Effector CD8-positive, alpha-beta T cell (primary cell): ENCODE data around the gene C11orf54.
"Not testable (repeated sequence)": the region's sequence is repeated elsewhere in the genome, so short reads cannot be mapped to it uniquely, and the experiment has no call there.

Experiments used
- DNase-seq: peaks from one replicate; lab custom pipeline; 2025; lab: John Stamatoyannopoulos, UW

Gene C11orf54

DNA sequence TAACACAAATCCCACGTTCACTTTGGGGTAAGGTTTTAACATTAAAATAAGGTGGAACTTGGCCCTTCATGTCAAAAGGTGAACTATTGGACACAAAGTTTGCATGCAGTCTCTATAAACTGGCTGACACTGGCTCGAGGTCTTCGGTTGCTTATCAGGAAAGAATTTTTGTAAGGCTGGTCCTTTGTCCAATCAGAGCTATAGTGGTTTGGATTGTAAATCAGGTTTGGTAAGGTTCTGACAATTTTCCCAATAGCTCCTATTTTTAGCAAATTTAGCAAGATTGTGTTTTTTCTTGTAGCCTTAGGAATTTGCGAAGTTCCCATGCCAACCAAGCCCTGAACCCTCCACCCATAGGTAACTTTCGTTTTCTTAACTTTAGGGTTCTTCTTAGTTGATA, 25.0 kb downstream of the C11orf54 start:
- no peak for DNase-seq

GRCh38 chr11:93767018-93767417, 25.5 kb downstream of the C11orf54 start:
- DNase-seq = no peak

- DNase-seq = no peak
Observed at GRCh38 chr11:93770160-93770559, 28.7 kb downstream of the C11orf54 start.

- DNase-seq = no peak
Observed at GRCh38 chr11:93772123-93772522, 30.7 kb downstream of the C11orf54 start.

DNA sequence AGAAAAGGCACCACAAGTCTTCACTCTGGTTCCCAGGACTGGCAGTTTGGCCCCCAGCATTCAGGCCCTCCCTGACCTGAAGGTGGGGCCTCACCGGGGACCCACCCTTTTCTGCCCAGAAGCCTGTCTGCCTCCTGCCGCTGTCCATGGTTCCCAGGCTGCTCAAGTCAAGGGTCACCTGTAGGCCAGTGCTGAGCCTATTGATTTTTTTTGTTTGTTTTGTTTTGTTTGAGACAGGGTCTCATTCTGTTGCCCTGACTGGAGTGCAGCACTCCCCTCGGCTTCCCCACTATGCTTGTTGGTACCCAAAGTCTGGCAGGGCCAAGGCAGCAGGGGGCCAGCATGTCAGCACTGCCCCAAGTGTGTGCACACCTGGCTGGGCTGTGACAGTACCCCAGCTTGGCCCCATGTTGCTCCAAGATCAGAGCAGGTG, 31.6 kb downstream of the C11orf54 start:
- no peak for DNase-seq

DNA sequence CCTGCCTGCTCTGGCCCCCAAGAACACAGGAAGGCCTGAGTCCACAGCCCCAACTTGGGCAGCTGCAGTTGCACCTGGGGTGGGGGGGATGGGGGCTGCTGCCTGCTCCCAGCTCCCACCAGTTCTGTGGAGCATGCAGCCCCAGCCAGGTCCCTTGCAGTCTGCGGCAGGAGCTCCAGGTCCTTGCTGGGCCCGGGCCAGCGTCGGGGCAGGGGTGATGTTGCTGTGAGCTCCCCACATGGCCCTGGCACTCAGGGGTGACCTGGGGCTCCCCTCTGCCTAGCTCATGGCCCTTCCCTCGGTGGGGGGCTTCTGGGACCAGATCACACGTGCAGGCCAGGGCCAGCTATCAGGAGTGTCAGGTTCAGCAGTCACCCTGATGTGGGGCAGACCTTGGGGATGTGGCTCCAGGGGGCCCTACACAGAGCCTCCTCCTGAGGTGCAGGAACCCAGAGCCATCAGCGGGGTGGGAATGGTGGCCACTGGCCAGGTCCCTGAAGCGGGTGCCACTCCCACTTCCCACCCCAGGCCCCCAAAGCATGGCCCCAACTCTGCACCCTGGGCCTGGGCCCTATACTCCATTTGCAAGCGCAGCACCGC, 32.2 kb downstream of the C11orf54 start:
- DNase-seq = no peak

- not testable (repeated sequence) for DNase-seq
Observed at GRCh38 chr11:93774560-93774959, 33.1 kb downstream of the C11orf54 start.

- no peak for DNase-seq
Observed at GRCh38 chr11:93775289-93775688, 33.8 kb downstream of the C11orf54 start.

DNA sequence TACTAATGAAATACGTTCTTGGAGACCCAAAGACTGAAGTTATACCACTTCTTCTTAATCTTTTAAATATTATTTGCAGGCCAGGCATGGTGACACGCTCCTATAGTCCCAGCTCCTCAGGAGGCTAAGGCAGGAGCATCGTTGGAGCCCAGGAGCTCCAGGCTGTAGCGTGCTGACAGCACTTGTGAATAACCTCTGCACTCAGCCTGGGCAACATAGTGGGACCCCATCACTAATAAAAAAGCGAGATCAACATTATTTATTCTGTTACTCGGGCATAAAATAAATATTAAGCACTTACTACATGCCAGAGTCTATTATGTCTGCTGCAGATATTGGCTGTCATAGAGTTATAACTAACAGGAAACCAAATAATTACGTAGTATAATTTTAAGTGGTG, 41.9 kb downstream of the C11orf54 start:
- DNase-seq = no peak

DNA sequence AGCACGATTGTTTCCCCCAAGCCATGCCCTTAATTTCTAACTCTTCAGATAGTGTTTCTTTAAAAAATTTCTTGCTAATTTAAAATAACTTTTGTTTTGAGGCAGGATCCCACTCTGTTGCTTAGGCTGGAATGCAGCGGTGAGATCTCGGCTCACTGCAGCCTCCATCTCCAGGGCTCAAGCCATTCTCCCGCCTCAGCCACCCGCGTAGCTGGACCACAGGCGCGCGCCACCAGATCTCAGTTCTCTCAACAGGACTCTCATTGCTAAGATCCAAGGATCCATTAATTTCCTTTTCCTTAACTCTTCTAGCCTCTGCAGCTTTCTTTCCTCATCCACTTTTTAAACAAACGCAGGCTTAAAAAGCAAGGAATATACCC, 42.3 kb downstream of the C11orf54 start:
- no peak for DNase-seq

- peak; percentile 78 for DNase-seq
Observed at GRCh38 chr11:93784145-93784934, 42.9 kb downstream of the C11orf54 start, which contains the start of gene MED17. Gene MED17 (plus strand): TSS chr11:93784282. CDS start chr11:93784514, 232 bp downstream.

GRCh38 chr11:93784935-93785360, 43.5 kb downstream of the C11orf54 start:
- no peak for DNase-seq

- no peak for DNase-seq
Observed at GRCh38 chr11:93791493-93791892, 50.0 kb downstream of the C11orf54 start.

DNA sequence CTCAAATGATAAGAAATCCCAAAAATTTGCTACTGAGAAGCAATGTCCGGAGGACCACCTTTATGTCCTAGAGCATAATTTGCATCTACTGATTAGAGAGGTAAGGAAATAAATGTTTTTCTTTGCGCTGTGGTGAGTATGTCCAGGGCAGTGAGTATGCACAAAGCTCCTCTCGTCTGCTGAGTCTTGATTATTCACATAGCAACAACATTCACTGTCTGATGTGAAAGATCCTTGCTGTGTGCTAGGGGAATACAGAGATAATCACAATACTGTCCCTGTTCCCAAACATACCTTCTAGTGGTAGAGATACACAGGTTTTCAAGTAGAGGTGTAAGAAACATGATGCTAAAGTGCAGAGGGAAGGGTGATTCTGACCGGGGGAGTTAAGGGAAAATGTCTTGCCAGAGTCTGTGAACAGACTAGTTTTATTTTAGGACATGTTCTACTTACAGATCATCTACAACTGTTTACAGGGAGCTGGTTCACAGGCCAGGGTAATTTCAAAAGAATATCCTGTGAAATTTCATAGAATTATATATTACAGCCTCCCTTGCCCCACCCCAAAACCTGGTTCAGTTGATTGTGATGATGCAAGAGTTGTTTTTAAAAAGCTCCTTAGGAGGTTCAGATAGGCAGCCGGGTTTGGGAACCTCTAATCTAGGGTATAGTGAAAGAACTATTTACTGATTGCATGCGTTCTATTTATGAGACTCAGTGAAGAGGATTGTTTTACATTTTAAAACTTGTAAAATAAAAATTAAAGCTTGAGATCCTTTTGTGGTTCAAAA, 55.2 kb downstream of the C11orf54 start:
- no peak for DNase-seq

- DNase-seq = no peak
Observed at GRCh38 chr11:93801366-93801765, 59.9 kb downstream of the C11orf54 start.

DNA sequence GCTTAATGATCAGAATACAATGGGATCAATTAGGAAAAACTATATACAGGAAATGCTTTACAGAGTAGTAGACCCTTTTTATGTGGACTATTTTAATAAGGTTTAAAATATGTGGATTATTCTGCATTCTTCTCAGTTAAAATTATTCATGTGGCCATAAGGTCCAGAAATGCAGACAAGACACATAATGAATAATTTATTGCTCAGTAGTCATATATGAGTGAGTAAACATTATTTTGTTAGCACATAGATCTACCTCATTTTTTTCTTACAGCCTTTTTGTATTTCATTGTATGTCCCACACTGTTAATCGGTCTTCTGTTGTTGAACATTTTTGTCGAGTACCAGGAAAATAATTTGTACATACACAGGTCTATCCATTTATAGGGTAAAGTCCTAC, 63.4 kb downstream of the C11orf54 start:
- DNase-seq = no peak

DNA sequence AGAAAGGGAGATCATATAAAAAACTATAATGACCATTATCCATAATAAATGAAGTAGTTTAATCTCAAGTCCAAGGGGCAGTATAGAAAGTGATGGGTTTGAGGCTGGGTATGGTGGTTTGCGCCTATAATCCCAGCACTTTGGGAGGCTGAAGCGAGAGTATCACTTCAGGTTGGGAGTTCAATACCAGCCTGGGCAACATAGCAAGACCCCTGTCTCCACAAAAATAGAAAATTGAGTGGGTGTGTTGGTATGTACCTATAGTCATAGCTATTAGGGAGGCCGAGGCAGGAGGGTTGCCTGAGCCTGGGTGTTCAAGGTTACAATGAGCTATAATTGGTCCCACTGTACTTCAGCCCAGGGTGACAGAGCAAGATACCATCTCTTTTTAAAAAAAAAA, 66.5 kb downstream of the C11orf54 start:
- DNase-seq = no peak

GRCh38 chr11:93813974-93814373, 72.5 kb downstream of the C11orf54 start:
- DNase-seq = no peak
